HG03354 (cell line): ENCODE measurements around the gene PLXNA1.
A peak's percentile ranks its signal among the peaks of the same experiment; 100 is the strongest.

Source experiments
- ATAC-seq: cut with Tn5 transposase; IDR thresholded peaks from one replicate; pipeline ENCODE4 v1.9.1; 2021; ENCODE audit warnings: mild to moderate bottlenecking; ENCODE audit not compliant: unreplicated experiment, poor library complexity, severe bottlenecking

PLXNA1 gene

DNA sequence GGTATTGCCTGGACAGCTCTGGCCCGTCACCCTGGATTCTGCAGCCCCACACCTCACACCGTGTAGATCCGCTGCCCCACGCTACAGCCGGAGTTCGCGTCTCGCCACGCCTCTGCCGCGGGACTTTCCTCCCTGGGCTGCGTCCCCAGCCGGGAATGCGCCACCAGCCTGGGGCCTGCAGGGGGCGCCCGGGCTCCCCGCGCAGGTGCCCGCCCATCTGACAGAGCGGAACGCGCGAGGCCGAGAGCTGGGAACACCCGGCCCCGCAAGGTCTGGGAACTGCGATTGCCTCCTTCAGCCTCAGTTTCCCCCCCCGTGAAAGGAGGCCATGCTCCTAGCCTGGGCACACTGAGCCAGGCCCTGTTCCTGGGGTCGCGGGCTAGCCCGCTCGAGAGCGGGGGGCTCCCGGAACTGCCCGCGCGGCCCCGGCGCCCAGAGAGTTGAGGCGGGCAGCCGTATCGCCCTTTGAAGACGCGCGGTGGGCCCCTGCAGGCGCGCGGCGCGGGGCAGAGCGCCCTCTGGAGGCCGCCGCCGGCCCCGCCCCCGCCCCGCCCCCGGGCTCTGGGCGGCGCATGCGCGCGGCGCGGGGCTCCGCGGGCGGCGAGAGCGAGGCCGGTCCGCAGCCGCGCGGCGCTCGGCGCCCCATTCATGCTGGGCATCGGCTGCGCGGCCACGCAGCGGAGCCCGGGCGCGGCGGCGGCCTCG lies at the start of gene PLXNA1:
Gene PLXNA1 (plus strand): TSS at position 645 of the 705 bp plus-strand sequence. CDS start 5,479 bp downstream, outside the sequence.
- peak; percentile 81 for ATAC-seq

- no peak for ATAC-seq
These were observed 48.8 kb upstream of the PLXNA1 start for GRCh38 chr3:126934031-126934531.

- ATAC-seq = no peak
These were observed 47.9 kb upstream of the PLXNA1 start for GRCh38 chr3:126934991-126935390.

- no peak for ATAC-seq
These were observed 47.0 kb upstream of the PLXNA1 start for GRCh38 chr3:126935756-126936509.

DNA sequence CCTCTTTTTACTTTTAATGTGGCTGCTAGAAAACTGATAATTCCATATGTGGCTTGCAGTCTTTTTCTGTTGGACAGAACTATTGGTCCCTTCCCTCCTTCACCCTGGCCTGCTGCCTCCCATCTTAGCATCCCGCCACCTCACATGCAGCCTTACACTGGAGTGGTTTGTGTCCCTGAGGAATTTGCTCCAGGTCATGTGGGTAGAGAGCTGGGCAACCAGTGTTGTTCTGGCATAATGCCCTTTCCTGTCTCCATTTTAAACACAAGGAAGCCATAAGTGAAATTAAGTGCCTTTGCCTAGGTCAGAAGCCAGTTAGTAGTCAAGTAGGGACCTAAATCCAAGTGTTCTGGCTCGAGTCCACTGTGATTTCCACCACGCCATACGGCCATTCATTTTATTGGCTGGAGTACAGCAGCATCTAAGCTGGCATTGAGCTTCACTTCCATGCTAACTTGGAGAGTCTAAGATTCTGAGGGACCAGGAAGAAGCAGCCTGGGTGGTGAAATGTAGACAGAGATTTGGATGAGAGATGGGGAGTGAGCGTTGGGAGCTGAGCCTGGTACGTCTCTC lies 46.0 kb upstream of the PLXNA1 start:
- ATAC-seq = no peak

GRCh38 chr3:126937533-126937932 lies 45.4 kb upstream of the PLXNA1 start:
- no peak for ATAC-seq

GRCh38 chr3:126937973-126938372 lies 44.9 kb upstream of the PLXNA1 start:
- ATAC-seq = no peak

DNA sequence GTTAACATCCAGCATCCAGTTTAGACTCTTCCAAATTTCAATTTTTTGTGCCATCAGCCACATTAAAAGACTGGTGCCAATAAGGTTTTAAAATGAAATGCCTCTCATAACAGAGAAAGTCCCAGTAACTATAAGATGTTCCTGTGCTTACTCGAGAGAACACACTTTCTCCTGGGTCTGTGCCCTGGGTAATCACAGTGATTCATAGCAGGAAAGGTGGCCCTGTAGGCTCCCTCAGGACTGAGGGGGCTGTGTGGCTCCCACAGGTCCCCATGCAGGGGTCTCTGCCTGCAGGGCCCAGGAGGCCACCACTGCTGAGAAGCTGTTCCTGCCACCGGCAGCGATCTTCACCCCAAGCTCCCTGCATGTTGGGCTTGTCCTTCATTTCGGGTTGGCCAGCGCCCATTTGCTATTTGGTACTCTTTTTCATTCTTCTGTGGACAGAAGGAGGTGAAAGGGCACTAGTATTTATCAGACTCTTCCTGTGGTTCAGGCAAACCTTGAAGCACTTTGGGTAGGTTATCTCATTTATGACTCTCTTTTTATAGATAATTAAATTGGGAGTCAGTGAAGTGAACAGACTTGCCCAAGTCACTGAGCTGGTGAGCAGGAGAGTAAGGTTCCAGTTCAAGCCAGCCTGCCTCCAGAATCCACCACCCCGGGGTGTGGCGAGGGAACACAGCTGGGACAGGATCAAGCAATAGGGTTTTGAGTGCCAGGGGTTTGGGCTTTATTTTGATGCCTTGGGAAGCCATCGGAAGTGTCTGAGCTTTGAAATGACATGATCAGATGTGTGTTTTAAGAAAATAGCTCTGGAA lies 44.2 kb upstream of the PLXNA1 start:
- no peak for ATAC-seq

DNA sequence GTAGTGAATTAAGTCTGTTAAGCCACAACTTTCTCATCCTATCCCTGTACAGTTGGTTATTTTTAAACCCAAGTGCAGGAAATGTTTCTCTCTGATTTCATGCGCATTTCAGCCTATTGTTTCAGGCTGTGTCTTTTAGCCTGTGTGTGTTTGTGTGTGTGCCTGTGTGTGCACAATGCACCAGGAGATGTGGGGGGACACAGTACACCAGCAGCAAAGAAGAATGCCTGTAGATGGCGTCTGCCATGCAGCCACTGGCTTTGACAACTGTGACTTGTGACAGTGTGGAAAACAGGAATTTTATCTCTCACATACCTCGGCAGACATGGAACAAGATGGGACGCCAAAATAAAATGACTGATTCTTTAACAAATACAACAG lies 43.6 kb upstream of the PLXNA1 start:
- ATAC-seq = no peak

GRCh38 chr3:126939733-126940132 lies 43.2 kb upstream of the PLXNA1 start:
- ATAC-seq = no peak

- no peak for ATAC-seq
These were observed 41.1 kb upstream of the PLXNA1 start for GRCh38 chr3:126941721-126942270.

GRCh38 chr3:126944089-126944965 lies 38.6 kb upstream of the PLXNA1 start:
- no peak for ATAC-seq

DNA sequence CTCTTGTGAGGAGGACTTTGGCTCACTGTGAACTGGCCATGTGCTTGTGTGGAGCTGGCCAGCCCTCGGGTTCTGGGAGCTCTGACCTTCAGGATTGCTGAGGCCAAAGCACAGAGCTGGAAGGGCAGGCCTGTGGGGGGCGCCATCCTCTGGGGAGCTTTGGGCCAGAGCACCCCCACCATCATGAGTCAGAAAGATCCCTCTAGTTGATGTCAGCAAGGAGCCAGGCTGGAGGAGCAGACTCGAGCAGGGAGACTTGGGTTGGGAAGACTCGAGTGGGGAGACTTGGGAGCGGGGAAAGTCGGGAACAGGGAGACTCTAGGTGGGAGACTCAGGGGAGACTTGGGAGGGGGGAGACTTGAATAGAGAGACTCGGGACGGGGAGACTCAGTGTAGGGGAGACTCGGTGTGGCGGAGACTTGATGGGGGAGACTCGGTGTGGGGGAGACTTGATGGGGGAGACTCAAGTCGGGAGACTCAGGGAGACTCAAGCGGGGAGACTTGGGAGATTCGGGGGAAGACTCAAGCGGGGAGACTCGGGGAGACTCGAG lies 37.7 kb upstream of the PLXNA1 start:
- ATAC-seq = no peak

- ATAC-seq = no peak
These were observed 37.0 kb upstream of the PLXNA1 start for GRCh38 chr3:126945891-126946290.

- no peak for ATAC-seq
These were observed 36.5 kb upstream of the PLXNA1 start for GRCh38 chr3:126946405-126946804.

DNA sequence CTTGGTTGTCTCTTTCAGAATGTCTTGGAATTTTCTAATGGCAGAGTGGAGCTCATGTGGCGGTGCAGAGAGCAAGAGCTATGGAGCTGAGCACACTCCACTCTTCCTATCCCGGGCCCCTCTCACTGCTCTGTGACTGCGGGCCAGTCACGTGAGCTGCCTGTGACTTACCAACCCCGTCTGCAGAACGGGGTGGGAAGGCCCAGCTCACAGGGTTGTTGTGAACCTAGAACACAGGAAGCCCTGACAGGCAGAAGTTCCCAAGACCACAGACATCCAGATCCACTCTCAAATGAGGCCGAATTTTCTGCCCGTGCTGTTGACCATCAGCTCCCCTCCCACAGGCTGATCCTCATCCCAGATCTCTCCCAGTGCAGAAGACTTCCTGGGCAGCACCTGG lies 35.5 kb upstream of the PLXNA1 start:
- ATAC-seq = no peak

- ATAC-seq = no peak
These were observed 33.9 kb upstream of the PLXNA1 start for GRCh38 chr3:126948980-126949535.

DNA sequence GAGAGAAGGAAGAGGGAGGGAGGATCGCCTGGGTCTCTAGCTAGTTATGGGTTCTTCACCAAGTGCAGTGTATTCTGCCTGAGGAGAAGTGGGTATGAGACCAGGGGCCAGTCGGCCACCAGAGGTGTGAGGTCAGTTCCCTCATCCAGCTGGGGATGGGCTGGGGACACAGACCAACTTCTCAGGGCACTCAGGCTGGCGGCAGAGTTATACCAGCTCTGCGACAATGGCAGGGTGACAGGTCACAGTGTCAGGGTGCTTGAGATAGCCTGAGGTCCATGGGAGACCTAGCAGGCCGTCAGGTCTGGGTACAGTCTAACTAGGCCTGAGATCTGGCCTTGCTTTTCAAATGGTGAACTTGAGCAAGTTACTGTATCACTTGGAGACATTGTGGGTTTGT lies 31.4 kb upstream of the PLXNA1 start:
- ATAC-seq = no peak
